Stimulated activated CD4-positive, alpha-beta T cell treated with anti-CD3 and anti-CD28 coated beads, Interleukin-15, amount 100 ng/mL, for 24 hours (primary cell): ENCODE measurements around the gene FGD3.
"Not testable (repeated sequence)": the region's sequence is repeated elsewhere in the genome, so short reads cannot be mapped to it uniquely, and the experiment has no call there.

Experiments
- DNase-seq: peaks from one replicate; pipeline ENCODE4 v3.0.0-alpha.2; 2020

FGD3 gene

DNA sequence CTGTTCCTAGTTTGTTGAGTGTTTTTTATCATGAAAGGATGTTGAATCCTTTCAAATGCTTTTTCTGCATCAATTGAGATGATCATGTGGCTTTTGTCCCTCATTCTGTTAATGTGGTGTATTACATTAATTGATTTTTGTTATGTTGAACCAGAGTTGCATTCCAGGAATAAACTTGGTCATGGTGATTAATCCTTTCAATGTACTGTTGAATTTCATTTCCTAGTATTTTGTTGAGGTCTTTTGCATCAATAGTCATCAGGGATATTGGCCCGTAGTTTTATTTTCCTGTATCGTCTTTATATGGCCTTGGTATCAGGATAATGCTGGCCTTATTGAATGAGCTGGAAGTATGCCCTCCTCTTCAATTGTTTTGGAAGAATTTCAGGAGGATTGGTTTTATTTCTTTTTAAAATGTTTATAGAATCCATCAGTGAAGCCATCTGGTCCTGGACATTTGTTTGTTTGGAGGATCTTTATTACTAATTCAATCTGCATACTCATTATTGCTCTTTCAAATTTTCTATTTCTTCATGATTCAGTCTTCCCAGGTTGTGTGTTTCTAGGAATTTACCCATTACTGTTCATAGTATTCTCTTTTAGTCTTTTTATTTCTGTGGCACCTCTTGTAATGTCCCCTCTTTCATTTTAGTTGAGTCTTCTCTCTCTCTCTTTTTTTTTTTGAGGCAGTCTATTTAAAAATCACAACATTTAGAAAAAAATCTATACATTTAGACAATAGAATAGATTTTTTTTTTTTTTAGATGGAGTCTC is 32.1 kb downstream of the FGD3 start:
- DNase-seq: no peak

GRCh38 chr9:92980085-92980745 is 32.9 kb downstream of the FGD3 start:
- no peak for DNase-seq

DNA sequence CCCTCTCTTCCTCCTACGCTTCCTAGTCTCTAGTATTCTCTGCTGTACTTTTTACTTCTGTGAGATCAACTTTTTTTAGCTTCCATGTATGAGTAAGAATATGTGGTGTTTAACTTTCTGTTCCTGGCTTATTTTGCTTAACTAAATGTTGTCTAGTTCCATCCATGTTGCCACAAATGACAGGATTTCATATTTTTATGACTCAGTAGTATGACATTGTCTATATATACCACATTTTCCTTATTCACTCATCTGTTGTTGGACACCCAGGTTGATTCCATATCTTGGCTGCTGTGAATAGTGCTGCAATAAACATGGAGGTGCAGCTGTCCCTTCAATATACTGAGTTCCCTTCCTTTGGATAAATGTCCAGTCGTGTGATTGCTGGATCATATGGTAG is 34.8 kb downstream of the FGD3 start:
- no peak for DNase-seq

- DNase-seq: peak; percentile 42
Measured at GRCh38 chr9:92983984-92984589, 36.8 kb downstream of the FGD3 start.

- DNase-seq: no peak
Measured at GRCh38 chr9:92984976-92985375, 37.7 kb downstream of the FGD3 start.

DNA sequence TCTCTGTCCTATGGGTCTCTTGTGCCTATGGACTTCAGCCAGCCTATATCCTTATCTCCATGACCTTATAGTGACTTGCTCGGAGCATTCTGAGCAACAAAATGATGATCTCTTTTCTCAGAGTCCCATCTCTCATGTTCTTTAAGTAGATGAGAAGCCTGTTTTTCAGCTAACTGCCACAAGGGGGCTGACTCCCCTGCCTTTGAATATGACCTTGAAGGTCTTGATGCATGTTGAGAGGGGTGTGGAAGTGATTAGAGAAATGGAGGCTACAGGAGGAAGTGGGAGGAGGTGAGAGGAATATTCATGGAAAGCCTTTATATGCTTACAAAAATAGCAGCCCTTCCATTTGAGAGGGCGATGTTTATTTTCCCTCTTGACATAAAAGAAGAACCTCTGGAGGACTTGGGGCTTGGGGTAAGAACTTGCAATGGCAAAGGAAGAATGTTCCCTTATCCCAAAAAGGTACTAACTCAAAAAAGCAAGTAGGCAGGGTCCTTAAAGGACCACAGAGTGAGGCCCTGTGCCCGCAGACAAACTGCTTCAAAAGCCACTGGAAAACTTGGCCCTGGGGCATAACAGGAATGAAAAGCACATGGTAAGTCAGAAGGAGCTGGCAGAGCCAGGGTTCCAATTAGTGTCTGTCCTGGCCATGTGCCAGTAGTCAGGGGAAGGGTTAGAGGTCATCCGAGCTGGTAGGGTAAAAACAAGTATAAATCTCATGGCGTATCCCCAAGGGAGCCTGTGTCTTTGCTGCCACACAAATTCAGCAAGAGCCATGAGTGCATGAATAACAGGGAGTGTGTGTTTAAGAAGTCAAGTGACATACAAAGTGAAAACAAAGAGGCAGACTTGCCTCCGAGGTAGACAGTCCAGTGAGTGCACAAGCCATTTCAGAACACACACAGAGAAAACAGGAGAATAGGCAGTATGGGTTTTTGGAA is 39.1 kb downstream of the FGD3 start:
- DNase-seq: peak; percentile 57

DNA sequence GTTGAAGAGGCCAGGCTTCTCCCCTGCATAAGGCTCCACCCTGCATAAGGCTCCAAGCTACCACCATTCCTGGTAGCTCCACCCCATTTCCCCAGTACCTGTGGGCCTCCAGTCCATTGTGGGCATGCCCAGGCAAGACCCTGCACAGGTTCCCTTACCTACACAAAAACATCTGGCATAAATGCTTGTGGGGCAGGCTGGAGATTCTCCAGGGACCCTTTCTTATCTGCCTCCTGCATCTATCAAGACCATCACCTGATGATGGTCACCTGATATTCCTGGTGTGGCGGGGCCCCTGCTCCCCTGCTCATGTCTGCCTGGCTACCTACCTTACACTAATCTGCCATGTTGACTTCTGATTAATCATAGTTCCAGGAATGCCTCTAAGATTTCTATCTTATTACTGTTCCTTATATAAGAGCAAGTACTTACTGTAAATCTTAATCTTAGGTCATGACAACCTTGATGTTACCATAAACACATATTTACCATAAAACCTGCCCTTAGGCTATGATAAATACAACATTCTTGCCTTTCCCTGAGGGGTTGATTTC is 41.0 kb downstream of the FGD3 start:
- no peak for DNase-seq

DNA sequence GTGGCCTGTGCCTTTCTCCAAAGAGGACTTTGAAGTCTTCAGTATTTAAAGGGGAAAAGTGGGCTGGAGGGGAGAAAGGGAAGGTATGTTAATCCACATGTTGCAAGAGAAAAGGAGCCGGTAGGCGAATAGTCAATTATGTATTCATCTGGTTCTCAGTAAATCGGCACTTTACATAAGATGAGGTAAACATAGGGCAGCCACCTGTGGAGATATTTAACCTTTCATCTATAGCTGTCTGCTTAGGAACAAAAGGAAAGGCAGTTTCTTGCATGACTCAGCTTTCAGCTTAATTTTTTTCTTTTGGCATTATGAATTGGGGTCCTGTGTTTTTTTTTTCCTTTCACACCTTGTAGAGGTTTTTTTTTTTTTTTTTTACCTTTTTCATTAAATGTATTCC is 42.2 kb downstream of the FGD3 start:
- no peak for DNase-seq

DNA sequence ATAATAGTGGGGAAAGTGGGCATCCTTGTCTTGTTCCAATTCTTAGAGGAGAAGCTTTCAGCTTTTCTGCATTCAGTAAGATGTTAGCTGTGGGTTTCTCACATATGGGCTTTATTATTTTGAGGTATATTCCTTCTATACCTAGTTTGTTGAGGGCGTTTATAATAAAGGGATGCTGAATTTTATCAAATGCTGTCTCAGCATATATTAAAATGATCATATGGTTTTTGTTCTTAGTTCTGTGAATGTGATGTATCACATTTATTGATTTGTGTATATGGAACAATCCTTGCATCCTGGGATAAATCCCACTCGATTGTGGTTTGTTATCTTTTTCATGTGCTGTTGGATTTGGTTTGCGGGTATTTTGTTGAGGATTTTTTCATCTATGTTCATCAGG is 43.1 kb downstream of the FGD3 start:
- DNase-seq: no peak

DNA sequence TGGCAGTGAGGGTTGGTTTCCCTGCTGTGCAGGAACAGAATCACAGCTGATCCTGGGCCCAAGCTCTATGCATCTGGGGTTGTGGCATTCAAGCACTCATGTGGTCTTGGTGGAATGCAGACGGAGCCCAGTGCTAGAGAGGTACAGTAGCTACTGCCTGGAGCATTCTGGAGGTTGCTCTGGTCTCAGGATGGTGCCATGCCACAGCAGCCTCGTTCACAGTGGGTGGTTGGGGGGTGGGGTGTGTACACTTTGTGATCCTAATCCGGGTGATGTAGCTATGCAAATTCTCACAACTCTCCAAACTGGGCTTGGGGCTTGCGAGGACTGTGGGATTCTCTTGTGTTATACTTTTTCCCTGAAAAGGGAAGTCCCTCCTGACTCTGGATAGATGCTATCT is 45.2 kb downstream of the FGD3 start:
- no peak for DNase-seq

GRCh38 chr9:92998871-92999270 is 51.5 kb downstream of the FGD3 start:
- DNase-seq: not testable (repeated sequence)

- no peak for DNase-seq
Measured at GRCh38 chr9:93001031-93001430, 53.7 kb downstream of the FGD3 start.

- DNase-seq: no peak
Measured at GRCh38 chr9:93002700-93003099, 55.4 kb downstream of the FGD3 start.

DNA sequence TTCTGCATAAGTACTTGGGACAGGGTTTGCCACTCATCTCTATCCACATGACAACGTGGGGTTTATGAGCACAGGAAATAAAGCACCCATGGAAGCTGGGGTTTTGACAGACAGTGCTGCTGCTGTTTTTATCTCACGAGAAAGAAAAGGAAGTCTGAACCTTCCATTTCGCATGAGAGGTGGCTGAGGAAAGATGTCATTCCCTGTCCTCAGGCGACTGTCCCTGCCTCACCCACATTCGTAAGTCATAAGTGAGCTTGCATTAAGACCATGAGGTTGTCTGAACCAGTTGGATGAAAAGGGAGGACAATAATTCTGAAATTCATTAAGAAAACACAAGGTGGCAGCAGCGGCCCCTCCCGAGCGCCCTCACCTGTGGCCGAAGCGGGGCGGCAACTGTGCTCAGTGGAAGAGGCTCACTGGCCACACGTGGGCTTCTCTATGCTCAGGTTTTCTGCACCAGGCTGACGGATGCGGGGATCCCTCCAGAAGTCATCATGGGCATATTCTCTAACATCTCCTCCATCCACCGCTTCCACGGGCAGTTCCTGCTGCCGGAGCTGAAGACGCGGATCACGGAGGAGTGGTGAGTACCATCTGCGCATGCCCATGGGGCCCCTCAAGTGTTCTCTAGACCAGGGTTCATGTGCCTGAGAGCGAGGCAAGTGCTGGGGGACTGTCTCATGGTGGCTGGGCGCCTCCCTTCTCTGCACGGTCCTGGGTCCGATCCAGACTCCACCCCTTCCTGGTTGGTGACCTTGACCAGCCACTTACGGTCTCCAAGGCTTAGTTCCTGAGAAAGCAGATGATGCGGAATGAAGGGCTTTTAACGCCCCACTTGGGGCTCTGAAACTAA is 56.5 kb downstream of the FGD3 start:
- peak; percentile 77 for DNase-seq

- no peak for DNase-seq
Measured at GRCh38 chr9:93004561-93004960, 57.2 kb downstream of the FGD3 start.

DNA sequence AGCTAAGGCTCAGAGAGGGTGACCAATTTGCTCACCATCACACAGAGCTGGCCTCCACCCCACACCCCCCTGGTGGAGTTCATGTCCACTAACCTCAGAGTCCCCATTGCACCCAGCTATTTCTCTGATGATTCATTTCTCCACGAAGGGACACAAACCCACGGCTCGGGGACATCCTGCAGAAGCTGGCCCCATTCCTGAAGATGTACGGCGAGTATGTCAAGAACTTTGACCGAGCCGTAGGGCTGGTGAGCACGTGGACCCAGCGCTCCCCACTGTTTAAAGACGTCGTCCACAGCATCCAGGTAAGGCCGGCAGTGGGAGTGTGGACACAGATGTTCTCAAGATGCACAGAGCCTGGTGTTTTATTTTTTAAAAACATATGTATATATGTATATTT is 58.6 kb downstream of the FGD3 start:
- no peak for DNase-seq

- no peak for DNase-seq
Measured at GRCh38 chr9:93007529-93008058, 60.3 kb downstream of the FGD3 start.

GRCh38 chr9:93008457-93008856 is 61.1 kb downstream of the FGD3 start:
- DNase-seq: no peak

GRCh38 chr9:93009337-93010015 is 62.2 kb downstream of the FGD3 start:
- DNase-seq: no peak

GRCh38 chr9:93010056-93010455 is 62.7 kb downstream of the FGD3 start:
- DNase-seq: no peak

GRCh38 chr9:93010704-93011103 is 63.4 kb downstream of the FGD3 start:
- no peak for DNase-seq
